Suprapubic skin (tissue), 4 donors: ENCODE results near the gene LILRB5.

Source experiments
- POLR2A ChIP-seq, 2 donors: fragments of 450-650 bp; IDR thresholded peaks; one replicate each; pipeline ENCODE4 v1.6.1; 2017; ENCODE audit warnings: antibody characterized with exemption in 2 of 2, mild to moderate bottlenecking in 2 of 2, moderate library complexity in 2 of 2
- POLR2AphosphoS5 ChIP-seq, 3 donors: sonication (generic); formaldehyde crosslinking; IDR thresholded peaks; one replicate each; pipeline ENCODE4 v1.6.1; 2017; ENCODE audit warnings: antibody characterized with exemption in 3 of 3
- TF ChIP-seq, protein P1 (sequence below), 2 donors: fragments of 200-600 bp in 1 of 2; fragments of 450-650 bp in 1 of 2; sonication (generic) in 1 of 2; IDR thresholded peaks; one replicate each; pipeline ENCODE4 v1.5.1; 2016 to 2019; ENCODE audit warnings: antibody characterized with exemption in 2 of 2, mild to moderate bottlenecking in 1 of 2, moderate library complexity in 1 of 2

DNA sequence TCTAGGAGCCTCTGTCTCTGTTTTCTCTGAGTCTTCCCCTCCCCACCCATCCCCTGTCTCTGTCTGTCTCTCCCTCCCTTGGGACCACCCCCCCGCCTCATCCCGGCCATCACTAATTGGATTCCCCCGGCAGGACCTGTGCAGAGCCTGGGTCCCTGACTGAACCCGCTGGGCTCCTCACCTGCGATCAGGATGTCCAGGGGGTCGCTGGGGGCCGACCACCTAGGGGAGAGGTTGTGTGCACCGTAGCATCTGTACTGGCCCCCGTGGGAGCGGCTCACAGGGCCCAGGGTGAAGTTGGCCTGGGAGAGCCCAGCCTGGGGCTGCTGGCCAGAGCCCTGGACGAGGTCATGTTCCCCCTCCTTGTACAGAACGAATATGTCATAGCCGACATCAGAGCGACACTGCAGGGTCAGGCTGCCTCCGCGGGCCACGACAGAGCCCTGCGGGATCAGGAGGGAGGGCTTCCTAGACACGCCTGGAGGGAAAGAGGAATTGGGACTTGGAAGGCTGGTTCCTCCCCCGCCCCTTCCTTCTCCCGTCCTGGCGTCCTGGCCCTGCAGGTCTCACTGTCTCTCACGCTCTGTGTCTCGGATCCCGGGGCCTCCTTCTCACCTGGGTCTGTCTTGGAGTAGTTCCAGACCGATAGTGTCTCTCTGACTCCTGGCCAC, 1.8 kb downstream of the LILRB5 start:
- no peak for TF ChIP-seq POLR2AphosphoS5 (IDR thresholded peaks at IDR 0.05)
- TF ChIP-seq, protein P1, sequence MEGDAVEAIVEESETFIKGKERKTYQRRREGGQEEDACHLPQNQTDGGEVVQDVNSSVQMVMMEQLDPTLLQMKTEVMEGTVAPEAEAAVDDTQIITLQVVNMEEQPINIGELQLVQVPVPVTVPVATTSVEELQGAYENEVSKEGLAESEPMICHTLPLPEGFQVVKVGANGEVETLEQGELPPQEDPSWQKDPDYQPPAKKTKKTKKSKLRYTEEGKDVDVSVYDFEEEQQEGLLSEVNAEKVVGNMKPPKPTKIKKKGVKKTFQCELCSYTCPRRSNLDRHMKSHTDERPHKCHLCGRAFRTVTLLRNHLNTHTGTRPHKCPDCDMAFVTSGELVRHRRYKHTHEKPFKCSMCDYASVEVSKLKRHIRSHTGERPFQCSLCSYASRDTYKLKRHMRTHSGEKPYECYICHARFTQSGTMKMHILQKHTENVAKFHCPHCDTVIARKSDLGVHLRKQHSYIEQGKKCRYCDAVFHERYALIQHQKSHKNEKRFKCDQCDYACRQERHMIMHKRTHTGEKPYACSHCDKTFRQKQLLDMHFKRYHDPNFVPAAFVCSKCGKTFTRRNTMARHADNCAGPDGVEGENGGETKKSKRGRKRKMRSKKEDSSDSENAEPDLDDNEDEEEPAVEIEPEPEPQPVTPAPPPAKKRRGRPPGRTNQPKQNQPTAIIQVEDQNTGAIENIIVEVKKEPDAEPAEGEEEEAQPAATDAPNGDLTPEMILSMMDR (IDR thresholded peaks at IDR 0.05): no peak
- no peak for TF ChIP-seq POLR2A (IDR thresholded peaks at IDR 0.05)
